ENCODE data around the gene MRPL11. TPM values are rescaled to one million over a fixed set of nuclear protein-coding genes. Genes with fewer than 3 reads are reported as not detected.

MRPL11 gene
- total and polyA plus RNA-seq, 2 experiments from 2014 or later, result 139 to 237 TPM

DNA sequence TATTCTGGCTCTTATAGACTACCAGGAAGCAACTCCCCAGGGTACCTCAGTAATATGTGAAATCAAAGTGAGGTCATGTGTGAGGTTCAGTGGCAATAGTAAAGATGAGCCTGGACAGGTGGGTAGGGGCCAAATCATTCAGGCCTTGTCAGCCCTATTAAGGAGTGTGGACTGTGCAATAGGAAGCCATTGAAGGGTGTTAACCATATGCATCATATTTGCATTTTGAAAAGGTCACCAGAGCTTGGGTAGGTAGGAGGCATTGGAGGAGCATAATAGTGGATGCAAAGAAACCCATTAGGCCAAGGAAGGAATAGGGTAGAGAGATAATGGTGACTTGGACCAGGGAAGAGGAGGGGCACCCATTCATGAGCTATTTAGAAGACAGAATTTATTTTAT is 8.4 kb upstream of the MRPL11 start (continued):
- TF ChIP-seq ETS1 (IDR thresholded peaks at IDR 0.05) (no peak), EZH2 (IDR thresholded peaks at IDR 0.05; ENCODE audit: low read depth, unreplicated experiment) (no peak), JUNB (IDR thresholded peaks at IDR 0.05; ENCODE audit: unreplicated experiment) (no peak), NANOG (IDR thresholded peaks at IDR 0.05; ENCODE audit: borderline replicate concordance) (no peak)

- no peaks in the 10 kb centered on the region for H4K20me1 ChIP-seq (replicated peaks; ENCODE audit: insufficient read depth)
- H3K27ac ChIP-seq (ENCODE audit: low read depth), result no peak overlapping the region
- no peak overlapping the region for H3K4me3 Mint-ChIP-seq
- H3K27me3 ChIP-seq (ENCODE audit: insufficient read depth), result no peaks in the 10 kb centered on the region
- no peaks in the 10 kb centered on the region for H3K79me2 ChIP-seq (replicated peaks; ENCODE audit: insufficient read depth)
- H3K36me3 Mint-ChIP-seq (ENCODE audit: low read depth), result peaks cover 28% of the 10 kb centered on the region; the same call in 2 of the 3 replicates
- ATAC-seq (no peak), DNase-seq (ENCODE audit: low spot score) (no peak)
- peaks cover 7% of the 10 kb centered on the region for H3K4me1 ChIP-seq (ENCODE audit: insufficient read depth)
- H2AFZ ChIP-seq, result no peak overlapping the region
- H3K36me3 ChIP-seq (ENCODE audit: insufficient read depth), result no peaks in the 10 kb centered on the region
- H3K4me2 ChIP-seq, result no peak overlapping the region
- no peak overlapping the region for H3K4me3 ChIP-seq
- H3K9me3 Mint-ChIP-seq, result peaks cover 45% of the 10 kb centered on the region
- no peak overlapping the region for H3K27ac Mint-ChIP-seq
- H3K4me1 Mint-ChIP-seq, result peaks cover 22% of the 10 kb centered on the region; the same call in 2 of the 3 replicates
- H3K27me3 Mint-ChIP-seq (ENCODE audit: insufficient read depth, low read depth, poor library complexity), result peaks cover 7% of the 10 kb centered on the region
- H3F3A ChIP-seq (replicated peaks; ENCODE audit: low read depth), result peaks cover 4% of the 10 kb centered on the region; the same call in 1 of the 2 replicates
- H3K9me2 ChIP-seq (ENCODE audit: insufficient read depth), result no peaks in the 10 kb centered on the region
- TF ChIP-seq POLR2AphosphoS5 (IDR thresholded peaks at IDR 0.05; ENCODE audit: low read depth), result no peak
- TF ChIP-seq ZNF331 (CRISPR knock-in tag; IDR thresholded peaks at IDR 0.05; ENCODE audit: low read depth), result no peak
- no peak for TF ChIP-seq EZH2phosphoT487 (IDR thresholded peaks at IDR 0.05; ENCODE audit: unreplicated experiment)
- no peak for TF ChIP-seq JUNB (IDR thresholded peaks at IDR 0.05; ENCODE audit: unreplicated experiment)
- TF ChIP-seq ETS1 (IDR thresholded peaks at IDR 0.05), result no peak
- TF ChIP-seq CTCF (conservative IDR thresholded peaks at IDR 0.05; ENCODE audit: low read depth in 2 of 2), result no peak
- no peak for TF ChIP-seq NANOG (IDR thresholded peaks at IDR 0.05; ENCODE audit: borderline replicate concordance)
- TF ChIP-seq ZNF462 (CRISPR knock-in tag; IDR thresholded peaks at IDR 0.05), result no peak
- no peak for TF ChIP-seq CREB1 (CRISPR knock-in tag; IDR thresholded peaks at IDR 0.05; ENCODE audit: low read depth)
- TF ChIP-seq EZH2 (IDR thresholded peaks at IDR 0.05; ENCODE audit: low read depth, unreplicated experiment), result no peak
- no peak for TF ChIP-seq ZNF114 (CRISPR knock-in tag; IDR thresholded peaks at IDR 0.05)
- TF ChIP-seq STAT1 (IDR thresholded peaks at IDR 0.05; ENCODE audit: unreplicated experiment), result no peak
Observed at GRCh38 chr11:66443602-66444001, 5.0 kb upstream of the MRPL11 start.

Data from GM23338 (cell line).